CD4-positive, alpha-beta T cell (primary cell): ENCODE data around the gene KRTAP17-1. TPM values are rescaled to one million over a fixed set of nuclear protein-coding genes. Genes with fewer than 3 reads are reported as not detected.

Source experiments
- ATAC-seq: fragments of 200-7000 bp; cut with Tn5 transposase; one replicate; pipeline ENCODE4 v1.10.0; 2022; ENCODE audit warnings: mild to moderate bottlenecking; ENCODE audit not compliant: poor library complexity
- CTCF ChIA-PET: fragments of 350-600 bp; sonication (Branson Sonifier 250); formaldehyde crosslinking; loops from one replicate; lab custom pipeline; 2021; ENCODE audit warnings: antibody characterized with exemption, inconsistent platforms; lab: Charles Lee
- POLR2A ChIA-PET: fragments of 350-600 bp; sonication (Branson Sonifier 250); formaldehyde crosslinking; loops from one replicate; lab custom pipeline; 2021; ENCODE audit warnings: antibody characterized with exemption, inconsistent platforms; lab: Charles Lee
- DNase-seq, 14 experiments: peaks; one replicate each; pipeline ENCODE4 v3.0.0-alpha.2; 2013 to 2020; ENCODE audit warnings: mixed read lengths in 2 of 14
- H3K27ac ChIP-seq, 2 donors: one replicate each; pipeline versions ENCODE4 v1.5.1 to v1.7.0; 2013; ENCODE audit warnings: low read length in 2 of 2, low read depth in 1 of 2, mild to moderate bottlenecking in 1 of 2
- H3K27me3 ChIP-seq, 2 experiments: 1 replicate in 1 of 2; 2 replicates in 1 of 2; pipeline versions ENCODE4 v1.6.1 to v1.7.0; 2013; ENCODE audit warnings: low read length in 2 of 2, control low read depth in 1 of 2, mild to moderate bottlenecking in 1 of 2, moderate library complexity in 1 of 2; ENCODE audit not compliant: insufficient read depth in 2 of 2, control insufficient read depth in 1 of 2
- H3K36me3 ChIP-seq: one replicate; pipeline ENCODE4 v1.6.1; 2013; ENCODE audit warnings: low read length, control low read depth; ENCODE audit not compliant: insufficient read depth
- H3K4me1 ChIP-seq: one replicate; pipeline ENCODE4 v1.6.1; 2013; ENCODE audit warnings: low read length, control low read depth; ENCODE audit not compliant: insufficient read depth
- H3K4me3 ChIP-seq: one replicate; pipeline ENCODE4 v1.5.1; 2013; ENCODE audit warnings: mild to moderate bottlenecking, low read length, moderate library complexity
- H3K9me3 ChIP-seq, 2 experiments: 1 replicate in 1 of 2; 2 replicates in 1 of 2; pipeline versions ENCODE4 v1.6.1 to v1.7.0; 2013; ENCODE audit warnings: low read length in 2 of 2, mild to moderate bottlenecking in 2 of 2, control low read depth in 1 of 2, moderate library complexity in 1 of 2; ENCODE audit not compliant: control insufficient read depth in 1 of 2, insufficient read depth in 1 of 2
- H3K27ac Mint-ChIP-seq: one replicate; pipeline ENCODE4 v1.8.0; 2020; ENCODE audit warnings: mixed read lengths
- H3K27me3 Mint-ChIP-seq: one replicate; pipeline ENCODE4 v1.8.0; 2021; ENCODE audit warnings: mixed read lengths
- H3K36me3 Mint-ChIP-seq: one replicate; pipeline ENCODE4 v1.8.0; 2021; ENCODE audit warnings: low read depth, mixed read lengths
- H3K4me1 Mint-ChIP-seq: one replicate; pipeline ENCODE4 v1.8.0; 2021; ENCODE audit warnings: low read depth, mixed read lengths
- H3K4me3 Mint-ChIP-seq: one replicate; pipeline ENCODE4 v1.8.0; 2020; ENCODE audit warnings: mild to moderate bottlenecking, mixed read lengths
- H3K9me3 Mint-ChIP-seq: one replicate; pipeline ENCODE4 v1.8.0; 2020; ENCODE audit warnings: mixed read lengths
- intact Hi-C, 2 experiments: fragments of 100-400 bp; cut with DNase I in 1 of 2; cut with micrococcal nuclease in 1 of 2; formaldehyde crosslinking; loops; one replicate each; pipeline versions ENCODE4 v1.15.1 to v1.9.0; 2023 to 2025; cut with DNase I, micrococcal nuclease
- total RNA-seq, 174 experiments: library from RNA in 2 of 174; stranded (reverse) in 2 of 174; gene quantifications; one replicate each; pipeline ENCODE4 v1.2.3 and lab custom pipeline; 2021 to 2026
- TF ChIP-seq, protein P1 (sequence below): fragments of 200-600 bp; IDR thresholded peaks from one replicate; pipeline ENCODE4 v1.8.0; 2022; ENCODE audit warnings: antibody characterized with exemption, mild to moderate bottlenecking

The KRTAP17-1 gene
- total RNA-seq, 2 experiments from 2014 or later, result not detected

DNA sequence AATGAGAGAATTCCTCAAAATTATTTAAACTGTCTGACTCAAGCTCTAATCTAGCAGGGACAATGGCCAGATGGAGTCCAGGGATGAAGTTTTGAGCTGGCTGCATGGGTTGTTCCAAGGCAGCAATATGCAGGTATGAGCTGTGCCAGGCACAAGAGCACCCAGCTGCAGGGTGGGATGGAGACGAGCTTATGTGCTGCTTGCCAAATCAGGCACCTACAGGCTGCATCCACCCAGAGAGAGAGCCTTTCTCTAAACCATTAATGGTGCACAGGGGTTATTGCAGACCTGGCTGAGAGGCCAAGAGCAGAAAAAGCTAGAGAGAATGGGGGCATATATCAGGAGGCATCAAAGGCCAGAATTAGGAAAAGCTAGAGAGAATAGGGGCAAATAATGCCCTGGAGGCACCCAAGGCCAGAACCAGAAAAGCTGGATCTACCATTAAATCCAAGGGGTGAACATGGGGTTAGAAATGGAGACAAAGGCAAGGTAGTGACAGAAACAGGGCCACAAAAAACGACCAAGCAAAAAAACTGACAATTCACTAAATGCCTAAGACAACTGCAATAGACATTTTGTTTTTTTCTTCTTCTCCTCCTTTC lies 24.2 kb upstream of the KRTAP17-1 start:
- ATAC-seq, result no peak
- CTCF ChIA-PET, result interaction anchor here (1.5 to 3.0 kb wide), 2 partner anchors 17 to 209 kb away, joined by 4 to 15 read pairs; no protein-coding TSS in a partner anchor
- Histone ChIP-seq H3K4me1 (peaks cover 81% of the 10 kb centered on the region), H3K27me3 (no peaks in the 10 kb centered on the region), H3K27ac (peak overlapping the region; percentile 87 to 88), H3K36me3 (no peaks in the 10 kb centered on the region), H3K4me3 (no peak overlapping the region), H3K9me3 (peaks cover 0 to 13% of the 10 kb centered on the region in 2 experiments)
- Mint-ChIP-seq H3K4me1 (peaks cover 81% of the 10 kb centered on the region), H3K36me3 (peaks cover 26% of the 10 kb centered on the region), H3K4me3 (peak overlapping the region; percentile 64), H3K27ac (peak overlapping the region; percentile 94), H3K9me3 (peaks cover 3% of the 10 kb centered on the region), H3K27me3 (no peaks in the 10 kb centered on the region)
- DNase-seq, result peak in 1 of 14 experiments; percentile 34
- POLR2A ChIA-PET, result interaction anchor here (1.0 to 5.6 kb wide), 4 partner anchors 8 to 326 kb away, joined by 3 to 61 read pairs (median 4); partner anchors contain the start of gene KRTAP16-1
- TF ChIP-seq, protein P1, sequence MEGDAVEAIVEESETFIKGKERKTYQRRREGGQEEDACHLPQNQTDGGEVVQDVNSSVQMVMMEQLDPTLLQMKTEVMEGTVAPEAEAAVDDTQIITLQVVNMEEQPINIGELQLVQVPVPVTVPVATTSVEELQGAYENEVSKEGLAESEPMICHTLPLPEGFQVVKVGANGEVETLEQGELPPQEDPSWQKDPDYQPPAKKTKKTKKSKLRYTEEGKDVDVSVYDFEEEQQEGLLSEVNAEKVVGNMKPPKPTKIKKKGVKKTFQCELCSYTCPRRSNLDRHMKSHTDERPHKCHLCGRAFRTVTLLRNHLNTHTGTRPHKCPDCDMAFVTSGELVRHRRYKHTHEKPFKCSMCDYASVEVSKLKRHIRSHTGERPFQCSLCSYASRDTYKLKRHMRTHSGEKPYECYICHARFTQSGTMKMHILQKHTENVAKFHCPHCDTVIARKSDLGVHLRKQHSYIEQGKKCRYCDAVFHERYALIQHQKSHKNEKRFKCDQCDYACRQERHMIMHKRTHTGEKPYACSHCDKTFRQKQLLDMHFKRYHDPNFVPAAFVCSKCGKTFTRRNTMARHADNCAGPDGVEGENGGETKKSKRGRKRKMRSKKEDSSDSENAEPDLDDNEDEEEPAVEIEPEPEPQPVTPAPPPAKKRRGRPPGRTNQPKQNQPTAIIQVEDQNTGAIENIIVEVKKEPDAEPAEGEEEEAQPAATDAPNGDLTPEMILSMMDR, result no peak
- intact Hi-C loops, result loop anchor here in 1 of 2 experiments (1.0 to 5.0 kb wide), 3 partner anchors 31 to 208 kb away; no protein-coding TSS in a partner anchor

DNA sequence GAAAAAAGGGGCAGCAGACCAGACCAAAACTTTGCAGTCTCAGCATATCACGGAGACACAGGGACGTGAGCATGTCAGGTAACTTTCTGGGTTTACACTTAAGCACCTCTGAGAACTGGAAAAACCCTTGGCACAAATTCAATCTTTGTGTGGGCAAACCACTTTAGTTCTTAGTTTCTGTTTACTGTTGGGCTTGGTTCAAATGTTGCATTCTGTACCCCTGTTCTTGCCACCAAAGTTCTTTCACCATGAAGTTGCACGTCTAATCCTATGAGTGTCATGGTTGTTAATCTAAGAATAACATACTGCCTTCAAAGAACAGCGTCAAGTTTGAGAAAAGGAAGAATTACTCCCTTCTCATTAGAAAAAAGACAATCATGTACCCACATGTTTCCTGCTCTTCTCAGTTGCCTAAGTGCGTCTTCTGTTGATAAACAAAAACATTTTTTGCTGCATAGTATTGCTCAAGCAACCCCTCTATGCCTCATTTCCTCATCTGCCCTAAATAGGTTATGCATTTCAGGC lies 23.5 kb upstream of the KRTAP17-1 start:
- no peaks in the 10 kb centered on the region for H3K27me3 Mint-ChIP-seq
- DNase-seq (peak in 8 of 14 experiments; percentile 25 to 93 (median 52)), ATAC-seq (peak; percentile 83)
- H3K4me3 ChIP-seq, result no peak overlapping the region
- peaks cover 88% of the 10 kb centered on the region for H3K4me1 Mint-ChIP-seq
- ChIA-PET CTCF (interaction anchor here (1.1 to 3.0 kb wide), 3 partner anchors 17 to 310 kb away, joined by 3 to 15 read pairs (median 4); no protein-coding TSS in a partner anchor), POLR2A (interaction anchor here (0.6 to 5.6 kb wide), 7 partner anchors 8 to 1016 kb away, joined by 3 to 61 read pairs (median 3); partner anchors contain the start of gene KRTAP16-1)
- H3K36me3 ChIP-seq, result no peaks in the 10 kb centered on the region
- peak overlapping the region; percentile 94 for H3K27ac Mint-ChIP-seq
- intact Hi-C loops, result loop anchor here in 1 of 2 experiments (1.0 to 5.0 kb wide), 3 partner anchors 31 to 208 kb away; no protein-coding TSS in a partner anchor
- TF ChIP-seq, protein P1, result no peak
- peak overlapping the region; percentile 87 to 88 for H3K27ac ChIP-seq
- peak overlapping the region; percentile 23 for H3K4me3 Mint-ChIP-seq
- H3K27me3 ChIP-seq, result no peaks in the 10 kb centered on the region
- H3K9me3 Mint-ChIP-seq, result peaks cover 3% of the 10 kb centered on the region
- H3K36me3 Mint-ChIP-seq, result peaks cover 22% of the 10 kb centered on the region
- peaks cover 88% of the 10 kb centered on the region for H3K4me1 ChIP-seq
- H3K9me3 ChIP-seq, result peaks cover 0 to 13% of the 10 kb centered on the region in 2 experiments

DNA sequence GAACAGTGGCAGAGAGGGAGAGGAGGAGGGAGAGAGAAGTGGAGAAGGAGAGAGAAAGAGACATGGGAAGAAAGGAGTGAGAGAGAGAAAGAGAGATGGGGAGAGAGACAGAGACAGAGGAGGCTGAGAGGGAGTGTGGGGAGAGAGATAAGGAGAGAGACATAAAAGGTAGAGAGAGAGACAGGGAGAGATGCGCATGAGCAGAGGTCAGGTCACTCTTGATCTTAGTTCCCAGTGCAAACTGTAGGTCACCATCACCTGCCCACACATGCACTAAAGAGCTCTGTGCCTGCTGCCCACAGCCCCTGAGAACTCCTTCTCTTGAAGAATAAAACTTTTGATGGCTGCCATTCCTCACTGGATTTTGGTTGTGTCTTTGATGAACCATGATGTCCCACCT lies 20.2 kb upstream of the KRTAP17-1 start:
- CTCF ChIA-PET, result no interaction called here
- POLR2A ChIA-PET, result interaction anchor here (0.7 to 1.0 kb wide), 2 partner anchors 27 to 28 kb away, joined by 3 read pairs; partner anchors contain the start of gene KRTAP16-1
- Mint-ChIP-seq H3K4me3 (peak overlapping the region; percentile 16), H3K4me1 (peaks cover 76% of the 10 kb centered on the region), H3K36me3 (no peaks in the 10 kb centered on the region), H3K9me3 (no peaks in the 10 kb centered on the region), H3K27ac (peak overlapping the region; percentile 94), H3K27me3 (no peaks in the 10 kb centered on the region)
- no peak for DNase-seq
- Histone ChIP-seq H3K27me3 (no peaks in the 10 kb centered on the region), H3K4me3 (no peak overlapping the region), H3K27ac (peak overlapping the region in 1 of 2 donors; percentile 5), H3K9me3 (no peaks in the 10 kb centered on the region), H3K36me3 (no peaks in the 10 kb centered on the region), H3K4me1 (peaks cover 67% of the 10 kb centered on the region)
- no peak for ATAC-seq
- intact Hi-C loops, result loop anchor here in 1 of 2 experiments (5.0 kb wide), 2 partner anchors 42 to 212 kb away; no protein-coding TSS in a partner anchor
- TF ChIP-seq, protein P1, result no peak
